ENCODE results near the gene RBM22. TPM values are rescaled to one million over a fixed set of nuclear protein-coding genes. Genes with fewer than 3 reads are reported as not detected.

RBM22 gene
- total and polyA plus RNA-seq, 2 of the 8 experiments (the other 6 are each of a cell fraction or from before 2014, with no cell fraction given): 20.8 to 33.9 TPM

GRCh38 chr5:150658121-150658520 is 42.7 kb downstream of the RBM22 start (continued):
- TF ChIP-seq BCL11A (IDR thresholded peaks at IDR 0.05; ENCODE audit: low read depth in 2 of 2, low read length in 2 of 2) (no peak), HDAC2 (IDR thresholded peaks at IDR 0.05; ENCODE audit: borderline replicate concordance in 1 of 2, low read depth in 2 of 2, low read length in 2 of 2) (no peak), RAD21 (IDR thresholded peaks at IDR 0.05 in 1 of 2, conservative IDR thresholded peaks at IDR 0.05 in 1 of 2; ENCODE audit: low read depth in 2 of 2, low read length in 2 of 2) (no peak), CBX8 (IDR thresholded peaks at IDR 0.05; ENCODE audit: borderline replicate concordance, low read depth, low read length) (no peak)

All from H1 (cell line).